ENCODE measurements around the gene PRMT7. TPM values are rescaled to one million over a fixed set of nuclear protein-coding genes. Genes with fewer than 3 reads are reported as not detected.

The PRMT7 gene
- total RNA-seq, 6 donors from 2014 or later: 26.9 to 166 (median 38.8) TPM

DNA sequence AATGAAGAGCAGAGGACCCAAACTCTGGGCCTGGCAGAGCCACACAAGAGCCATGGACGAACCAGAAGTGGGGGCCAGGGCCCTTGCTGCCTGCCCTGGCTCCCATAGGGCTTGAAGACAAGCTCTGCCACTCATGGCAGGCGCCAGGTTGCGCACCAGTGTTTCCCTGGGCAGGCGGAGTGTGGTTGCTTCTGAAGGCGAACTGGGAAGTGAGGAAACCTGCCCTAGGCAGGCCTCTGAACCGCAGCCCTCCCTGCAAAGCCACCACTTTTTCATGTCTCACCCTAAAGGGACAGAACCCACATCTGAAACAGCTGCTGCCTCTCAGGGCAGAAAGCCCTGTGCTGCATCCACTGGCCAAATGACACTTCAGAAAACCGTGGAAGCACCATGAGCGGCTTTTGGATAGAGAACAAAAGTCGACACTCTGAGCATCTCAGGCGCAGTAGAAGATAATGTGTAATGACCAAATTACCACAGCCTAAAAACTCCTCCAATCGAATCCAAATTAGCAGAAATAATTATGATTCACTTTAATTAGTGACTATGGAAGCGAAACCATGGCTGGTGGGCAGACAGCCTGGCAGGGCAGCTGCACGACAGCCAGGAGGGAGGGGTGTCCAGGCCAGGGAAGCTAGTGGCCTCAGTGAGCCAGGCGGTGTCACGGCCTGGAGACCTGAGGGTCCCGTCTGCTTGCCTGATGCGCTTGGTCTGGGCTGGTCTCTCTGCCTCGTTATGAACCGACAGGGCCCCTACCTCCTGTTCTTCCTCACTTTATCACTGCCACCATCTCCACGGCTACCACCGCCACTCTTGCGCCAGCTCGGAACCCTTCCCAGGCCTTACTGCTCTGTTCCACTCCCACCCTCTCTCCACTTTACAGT, 59.1 kb downstream of the PRMT7 start:
- no peak overlapping the region for H3K4me3 ChIP-seq
- DNase-seq: peak in 1 of 2 donors; percentile 38
- no peaks in the 10 kb centered on the region for H3K27me3 ChIP-seq
- 66 to 83% methylated on average over 18 to 23 of the region's 23 CpGs for WGBS, 2 donors
- no peaks in the 10 kb centered on the region for H3K36me3 ChIP-seq
- no peaks in the 10 kb centered on the region for H3K9me3 ChIP-seq
- TF ChIP-seq EP300 (IDR thresholded peaks at IDR 0.05) (no peak), POLR2A (IDR thresholded peaks at IDR 0.05) (no peak), POLR2AphosphoS5 (IDR thresholded peaks at IDR 0.05) (no peak), CTCF (IDR thresholded peaks at IDR 0.05) (no peak)
- ATAC-seq (ENCODE audit: low FRiP score in 2 of 2): no peak
- H3K27ac ChIP-seq: no peak overlapping the region
- H3K4me1 ChIP-seq: peaks cover 0 to 12% (median 3%) of the 10 kb centered on the region in 4 donors

GRCh38 chr16:68370581-68371275, 59.9 kb downstream of the PRMT7 start:
- ATAC-seq (ENCODE audit: low FRiP score in 2 of 2) (no peak), DNase-seq (no peak)
- no peaks in the 10 kb centered on the region for H3K27me3 ChIP-seq
- no peak overlapping the region for H3K27ac ChIP-seq
- no peak overlapping the region for H3K4me3 ChIP-seq
- WGBS, 2 donors: 69 to 81% methylated on average over 23 to 32 of the region's 32 CpGs
- H3K4me1 ChIP-seq: peaks cover 0 to 11% (median 3%) of the 10 kb centered on the region in 4 donors
- no peaks in the 10 kb centered on the region for H3K9me3 ChIP-seq
- TF ChIP-seq CTCF (IDR thresholded peaks at IDR 0.05) (no peak), EP300 (IDR thresholded peaks at IDR 0.05) (no peak), POLR2AphosphoS5 (IDR thresholded peaks at IDR 0.05) (no peak), POLR2A (IDR thresholded peaks at IDR 0.05) (no peak)
- H3K36me3 ChIP-seq: no peaks in the 10 kb centered on the region

GRCh38 chr16:68371276-68371651, 60.4 kb downstream of the PRMT7 start:
- Histone ChIP-seq H3K27ac (no peak overlapping the region), H3K4me1 (peaks cover 0 to 11% (median 3%) of the 10 kb centered on the region in 4 donors), H3K4me3 (no peak overlapping the region), H3K9me3 (no peaks in the 10 kb centered on the region), H3K27me3 (no peaks in the 10 kb centered on the region), H3K36me3 (no peaks in the 10 kb centered on the region)
- TF ChIP-seq CTCF (IDR thresholded peaks at IDR 0.05): no peak
- no peak for TF ChIP-seq POLR2A (IDR thresholded peaks at IDR 0.05)
- TF ChIP-seq POLR2AphosphoS5 (IDR thresholded peaks at IDR 0.05): no peak
- no peak for TF ChIP-seq EP300 (IDR thresholded peaks at IDR 0.05)
- DNase-seq: peak in 1 of 2 donors; percentile 82
- 95 to 97% methylated on average over 15 to 24 of the region's 27 CpGs for WGBS, 2 donors
- no peak for ATAC-seq (ENCODE audit: low FRiP score in 2 of 2)

DNA sequence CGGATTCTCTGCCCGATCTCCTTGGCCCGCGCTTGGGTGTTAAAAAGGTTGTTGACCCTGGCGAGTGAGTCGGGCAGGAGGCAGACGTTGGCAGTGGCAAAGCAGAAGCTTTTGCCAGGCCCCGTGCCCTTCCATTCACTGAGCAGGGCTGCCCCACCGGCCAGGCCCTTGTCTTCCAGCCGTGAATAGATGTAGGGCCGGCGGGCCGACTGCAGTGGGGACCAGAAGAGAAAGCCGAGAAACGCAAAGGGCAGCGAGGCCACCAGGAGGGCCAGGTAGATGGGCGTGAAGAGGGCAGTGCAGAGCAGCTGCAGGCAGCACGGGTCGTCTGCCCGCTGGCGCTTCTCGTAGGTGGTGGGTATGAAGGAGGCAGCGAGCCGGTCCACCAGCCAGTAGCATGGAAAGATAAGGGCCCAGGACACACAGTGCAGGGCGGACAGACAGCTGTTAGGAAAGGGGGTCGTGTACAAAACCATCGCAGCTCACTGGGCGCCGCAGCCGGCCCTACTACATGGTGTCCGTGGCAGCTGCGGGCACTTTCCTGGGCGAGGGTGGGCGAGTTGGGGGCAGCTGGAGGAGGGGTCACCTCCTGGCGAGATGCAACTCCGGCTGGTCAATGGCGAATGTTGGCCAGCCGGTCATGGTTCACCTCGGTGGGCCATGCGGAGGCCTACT, 61.0 kb downstream of the PRMT7 start:
- WGBS, 2 donors: 95 to 97% methylated on average over 26 to 40 of the region's 40 CpGs
- ATAC-seq (ENCODE audit: low FRiP score in 2 of 2) (no peak), DNase-seq (peak in 1 of 2 donors; percentile 76)
- Histone ChIP-seq H3K27me3 (no peaks in the 10 kb centered on the region), H3K27ac (no peak overlapping the region), H3K4me1 (peaks cover 0 to 11% (median 3%) of the 10 kb centered on the region in 4 donors), H3K9me3 (no peaks in the 10 kb centered on the region), H3K36me3 (no peaks in the 10 kb centered on the region), H3K4me3 (no peak overlapping the region)
- TF ChIP-seq EP300 (IDR thresholded peaks at IDR 0.05) (no peak), POLR2A (IDR thresholded peaks at IDR 0.05) (no peak), CTCF (IDR thresholded peaks at IDR 0.05) (no peak), POLR2AphosphoS5 (IDR thresholded peaks at IDR 0.05) (no peak)

Data from upper lobe of left lung (tissue), 6 donors.